ENCODE results near the gene PDE4C. TPM values are rescaled to one million over a fixed set of nuclear protein-coding genes. Genes with fewer than 3 reads are reported as not detected.

The PDE4C gene
- total and polyA plus RNA-seq, 9 of the 15 experiments (the other 6 are each of a cell fraction or from before 2014, with no cell fraction given) = 0.04 to 0.91 (median 0.20) TPM; not detected in 1

DNA sequence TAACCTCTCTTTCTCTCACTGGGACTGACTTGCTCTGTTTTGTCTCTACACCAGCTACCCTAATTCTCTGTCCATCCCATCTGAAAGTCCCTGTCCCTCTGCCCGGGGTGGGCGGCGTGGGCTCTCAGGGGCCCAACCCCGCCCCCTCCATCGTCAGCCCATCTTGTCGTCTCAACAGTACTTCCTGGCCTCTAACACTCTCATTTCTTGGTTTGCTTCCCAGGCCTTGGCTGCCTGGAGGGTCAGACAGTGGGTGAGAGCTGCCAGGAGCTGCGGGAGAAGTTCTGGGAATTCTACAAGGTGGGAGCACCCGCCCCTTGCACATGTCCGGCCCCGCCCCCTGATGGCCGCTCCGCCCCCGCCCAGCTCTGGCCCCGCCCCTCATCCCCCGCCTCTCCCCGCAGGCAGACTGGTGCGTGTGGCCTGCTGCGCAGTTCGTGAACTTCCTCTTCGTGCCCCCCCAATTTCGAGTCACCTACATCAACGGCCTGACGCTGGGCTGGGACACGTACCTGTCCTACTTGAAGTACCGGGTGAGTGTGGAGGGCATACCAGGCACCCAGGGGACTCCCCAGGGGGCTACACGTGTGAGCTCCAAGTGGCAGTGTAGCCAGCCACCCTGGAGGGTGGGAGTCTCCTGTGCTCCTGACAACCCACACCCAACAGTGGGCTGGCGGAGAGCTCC is 31.5 kb downstream of the PDE4C start:
- Histone ChIP-seq H4K20me1 (replicated peaks; ENCODE audit: control insufficient read depth, insufficient read depth, low read length) (peaks cover 6% of the 10 kb centered on the region; the same call in 1 of the 2 replicates), H3K36me3 (ENCODE audit: control insufficient read depth, insufficient read depth, low read length) (peaks cover 42% of the 10 kb centered on the region; the same call in 2 of the 3 replicates), H3K27ac (ENCODE audit: extremely low read depth, low read depth, low read length) (peak overlapping the region; percentile 80), H3K9ac (ENCODE audit: insufficient read depth in 1 of 2, low read depth in 2 of 2, low read length in 2 of 2) (peak overlapping the region; percentile 69 to 96), H3K9me3 (replicated peaks; ENCODE audit: control insufficient read depth, insufficient read depth, low read depth, low read length) (no peaks in the 10 kb centered on the region), H3K4me1 (replicated peaks in 1 of 2; ENCODE audit: control insufficient read depth in 2 of 2, insufficient read depth in 2 of 2, low read length in 2 of 2) (peaks cover 17 to 43% of the 10 kb centered on the region in 2 experiments; a peak in 4 of 5 replicates), H2AFZ (ENCODE audit: low read depth, low read length) (peak overlapping the region; percentile 81), H3K79me2 (ENCODE audit: control insufficient read depth, insufficient read depth, low read length) (peaks cover 18% of the 10 kb centered on the region), H3K9me1 (ENCODE audit: control insufficient read depth, insufficient read depth, low read length) (no peaks in the 10 kb centered on the region), H3K4me3 (peak overlapping the region; percentile 89), H3K27me3 (ENCODE audit: control insufficient read depth in 2 of 2, insufficient read depth in 2 of 2, low read length in 2 of 2) (no peaks in the 10 kb centered on the region), H3K4me2 (ENCODE audit: insufficient read depth, low read length) (peak overlapping the region; percentile 94)
- ATAC-seq (peak; percentile 47), DNase-seq (ENCODE audit: extremely low read depth in 1 of 4, low spot score in 3 of 4) (peak; percentile 70 to 86 (median 82)), FAIRE-seq (peak; percentile 60)
- ChIA-PET POLR2A (interaction anchor here (0.6 to 2.3 kb wide), 5 partner anchors 10 to 988 kb away, joined by 3 to 11 read pairs (median 3); no protein-coding TSS in a partner anchor), CTCF (ENCODE audit: low intra/inter-chr PET ratio) (no interaction called here)
- WGBS (ENCODE audit: insufficient coverage, low coverage, missing lambda C conversion rate) = 12% methylated on average over 17 of the region's 27 CpGs
- intact Hi-C loops (cut with micrococcal nuclease) (no loop called here), in situ Hi-C loops (cut with MboI) (no loop called here)
- BruUV-seq (replicated peaks) = no TSS peak
- TF ChIP-seq MAZ (CRISPR knock-in tag; conservative IDR thresholded peaks at IDR 0.05 in 1 of 2, IDR thresholded peaks at IDR 0.05 in 1 of 2) (0 out of 4 replicates have a peak, but pooled peaks of 1 of the 2 experiments have one; percentile 20), DIDO1 (tag; IDR thresholded peaks at IDR 0.05; ENCODE audit: low read depth) (no peak), NRF1 (conservative IDR thresholded peaks at IDR 0.05 in 1 of 2, IDR thresholded peaks at IDR 0.05 in 1 of 2) (peak; percentile 82 to 84), SMAD3 (CRISPR knock-in tag; conservative IDR thresholded peaks at IDR 0.05) (no peak), PHF8 (IDR thresholded peaks at IDR 0.05; ENCODE audit: borderline replicate concordance, low read length) (peak; percentile 22; the same call in 1 of the 2 replicates), ZBTB7A (IDR thresholded peaks at IDR 0.05; ENCODE audit: borderline replicate concordance, control insufficient read depth, low read depth, low read length) (peak; percentile 43; the same call in 1 of the 2 replicates), SIN3A (IDR thresholded peaks at IDR 0.05; ENCODE audit: borderline replicate concordance in 2 of 2, control insufficient read depth in 1 of 2, low read depth in 2 of 2, low read length in 2 of 2) (0 out of 4 replicates have a peak, but pooled peaks of 1 of the 2 experiments have one; percentile 47), EGR1 (conservative IDR thresholded peaks at IDR 0.05) (peak; percentile 89), ZNF699 (CRISPR knock-in tag; IDR thresholded peaks at IDR 0.05; ENCODE audit: insufficient replicate concordance) (no peak), FOXJ2 (tag; IDR thresholded peaks at IDR 0.05) (no peak), HMGN3 (IDR thresholded peaks at IDR 0.05; ENCODE audit: borderline replicate concordance, extremely low read depth, insufficient read length, low read depth, low read length) (peak; percentile 21)
- TF ChIP-seq, protein P1, sequence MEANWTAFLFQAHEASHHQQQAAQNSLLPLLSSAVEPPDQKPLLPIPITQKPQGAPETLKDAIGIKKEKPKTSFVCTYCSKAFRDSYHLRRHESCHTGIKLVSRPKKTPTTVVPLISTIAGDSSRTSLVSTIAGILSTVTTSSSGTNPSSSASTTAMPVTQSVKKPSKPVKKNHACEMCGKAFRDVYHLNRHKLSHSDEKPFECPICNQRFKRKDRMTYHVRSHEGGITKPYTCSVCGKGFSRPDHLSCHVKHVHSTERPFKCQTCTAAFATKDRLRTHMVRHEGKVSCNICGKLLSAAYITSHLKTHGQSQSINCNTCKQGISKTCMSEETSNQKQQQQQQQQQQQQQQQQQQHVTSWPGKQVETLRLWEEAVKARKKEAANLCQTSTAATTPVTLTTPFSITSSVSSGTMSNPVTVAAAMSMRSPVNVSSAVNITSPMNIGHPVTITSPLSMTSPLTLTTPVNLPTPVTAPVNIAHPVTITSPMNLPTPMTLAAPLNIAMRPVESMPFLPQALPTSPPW (CRISPR knock-in tag; IDR thresholded peaks at IDR 0.05) = peak; percentile 87
- TF ChIP-seq, protein P2, sequence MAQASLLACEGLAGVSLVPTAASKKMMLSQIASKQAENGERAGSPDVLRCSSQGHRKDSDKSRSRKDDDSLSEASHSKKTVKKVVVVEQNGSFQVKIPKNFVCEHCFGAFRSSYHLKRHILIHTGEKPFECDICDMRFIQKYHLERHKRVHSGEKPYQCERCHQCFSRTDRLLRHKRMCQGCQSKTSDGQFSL (CRISPR knock-in tag; IDR thresholded peaks at IDR 0.05) = peak; percentile 97
- TF ChIP-seq, protein P2 (tag; IDR thresholded peaks at IDR 0.05) = 0 out of 4 replicates have a peak, but pooled peaks of 1 of the 2 experiments have one; percentile 37
- TF ChIP-seq, protein P3, sequence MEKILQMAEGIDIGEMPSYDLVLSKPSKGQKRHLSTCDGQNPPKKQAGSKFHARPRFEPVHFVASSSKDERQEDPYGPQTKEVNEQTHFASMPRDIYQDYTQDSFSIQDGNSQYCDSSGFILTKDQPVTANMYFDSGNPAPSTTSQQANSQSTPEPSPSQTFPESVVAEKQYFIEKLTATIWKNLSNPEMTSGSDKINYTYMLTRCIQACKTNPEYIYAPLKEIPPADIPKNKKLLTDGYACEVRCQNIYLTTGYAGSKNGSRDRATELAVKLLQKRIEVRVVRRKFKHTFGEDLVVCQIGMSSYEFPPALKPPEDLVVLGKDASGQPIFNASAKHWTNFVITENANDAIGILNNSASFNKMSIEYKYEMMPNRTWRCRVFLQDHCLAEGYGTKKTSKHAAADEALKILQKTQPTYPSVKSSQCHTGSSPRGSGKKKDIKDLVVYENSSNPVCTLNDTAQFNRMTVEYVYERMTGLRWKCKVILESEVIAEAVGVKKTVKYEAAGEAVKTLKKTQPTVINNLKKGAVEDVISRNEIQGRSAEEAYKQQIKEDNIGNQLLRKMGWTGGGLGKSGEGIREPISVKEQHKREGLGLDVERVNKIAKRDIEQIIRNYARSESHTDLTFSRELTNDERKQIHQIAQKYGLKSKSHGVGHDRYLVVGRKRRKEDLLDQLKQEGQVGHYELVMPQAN (IDR thresholded peaks at IDR 0.05; ENCODE audit: borderline replicate concordance) = peak; percentile 78
